Small intestine (tissue), 7 donors: Measurements from ENCODE around the gene PDE1A. TPM values are rescaled to one million over a fixed set of nuclear protein-coding genes. Genes with fewer than 3 reads are reported as not detected.

Experiments
- DNase-seq, 2 donors: peaks; one replicate each; pipeline versions ENCODE4 v3.0.0 to v3.0.0-alpha.2; 2013
- FAIRE-seq: peaks from 2 replicates; lab custom pipeline; 2012; peaks lifted over from hg19 to GRCh38; lab: Jason Lieb, UNC
- H3K27ac ChIP-seq, 3 donors: one replicate each; pipeline ENCODE4 v1.5.1; 2013; ENCODE audit warnings: low read length in 2 of 3, mild to moderate bottlenecking in 2 of 3, control low read depth in 1 of 3, inconsistent platforms in 1 of 3, low read depth in 1 of 3, moderate library complexity in 1 of 3
- H3K27me3 ChIP-seq, 3 donors: one replicate each; pipeline ENCODE4 v1.6.1; 2013; ENCODE audit warnings: low read length in 3 of 3, inconsistent platforms in 1 of 3; ENCODE audit not compliant: control insufficient read depth in 3 of 3, insufficient read depth in 3 of 3
- H3K36me3 ChIP-seq, 3 donors: one replicate each; pipeline ENCODE4 v1.6.1; 2013; ENCODE audit warnings: low read length in 3 of 3, inconsistent platforms in 1 of 3, low read depth in 1 of 3, mild to moderate bottlenecking in 1 of 3, moderate library complexity in 1 of 3; ENCODE audit not compliant: control insufficient read depth in 3 of 3, insufficient read depth in 2 of 3
- H3K4me1 ChIP-seq, 3 donors: one replicate each; pipeline ENCODE4 v1.6.1; 2013; ENCODE audit warnings: low read length in 2 of 3, inconsistent platforms in 1 of 3, low read depth in 1 of 3, mild to moderate bottlenecking in 1 of 3, moderate library complexity in 1 of 3; ENCODE audit not compliant: control insufficient read depth in 3 of 3, insufficient read depth in 2 of 3
- H3K4me3 ChIP-seq, 3 donors: one replicate each; pipeline ENCODE4 v1.5.1; 2013; ENCODE audit warnings: low read length in 3 of 3, control low read depth in 1 of 3, inconsistent platforms in 1 of 3, low read depth in 1 of 3, mild to moderate bottlenecking in 1 of 3, moderate library complexity in 1 of 3
- H3K9me3 ChIP-seq, 2 donors: one replicate each; pipeline ENCODE4 v1.6.1; 2013; ENCODE audit warnings: low read depth in 1 of 2, low read length in 1 of 2; ENCODE audit not compliant: control insufficient read depth in 2 of 2, insufficient read depth in 1 of 2
- WGBS, 3 donors: extraction: QIAGEN DNeasy Blood & Tissue Kit; methylation state at CpG; one replicate each; pipeline ENCODE4 v1.1.7; 2013; 5-methylcytosine and 5-hydroxymethylcytosine counted together
- polyA plus RNA-seq, 4 donors: library from polyadenylated mRNA; stranded (reverse) in 3 of 4; unstranded in 1 of 4; fragments of 200-250 nt in 3 of 4; fragments of 120-200 nt in 1 of 4; gene quantifications; one replicate each; pipeline versions ENCODE4 v1.2.1 to v1.2.3, GENCODE V29; 2013
- donor health status: healthy with polysubstance abuse.
- donor health status: control.
- donor health status: control.
- donor health status: Bipolar disorder and iron deficiency.
- donor health status: healthy.

The PDE1A gene
- polyA plus RNA-seq, 4 donors: 3.5 to 9.7 (median 3.6) TPM; not detected in 1

- Histone ChIP-seq H3K36me3 (no peaks in the 10 kb centered on the region), H3K4me1 (no peaks in the 10 kb centered on the region), H3K9me3 (no peaks in the 10 kb centered on the region), H3K4me3 (no peak overlapping the region), H3K27ac (no peak overlapping the region), H3K27me3 (no peaks in the 10 kb centered on the region)
- FAIRE-seq (no peak), DNase-seq (no peak)
Observed at GRCh38 chr2:182446087-182446486, 19.3 kb upstream of the PDE1A start.

DNA sequence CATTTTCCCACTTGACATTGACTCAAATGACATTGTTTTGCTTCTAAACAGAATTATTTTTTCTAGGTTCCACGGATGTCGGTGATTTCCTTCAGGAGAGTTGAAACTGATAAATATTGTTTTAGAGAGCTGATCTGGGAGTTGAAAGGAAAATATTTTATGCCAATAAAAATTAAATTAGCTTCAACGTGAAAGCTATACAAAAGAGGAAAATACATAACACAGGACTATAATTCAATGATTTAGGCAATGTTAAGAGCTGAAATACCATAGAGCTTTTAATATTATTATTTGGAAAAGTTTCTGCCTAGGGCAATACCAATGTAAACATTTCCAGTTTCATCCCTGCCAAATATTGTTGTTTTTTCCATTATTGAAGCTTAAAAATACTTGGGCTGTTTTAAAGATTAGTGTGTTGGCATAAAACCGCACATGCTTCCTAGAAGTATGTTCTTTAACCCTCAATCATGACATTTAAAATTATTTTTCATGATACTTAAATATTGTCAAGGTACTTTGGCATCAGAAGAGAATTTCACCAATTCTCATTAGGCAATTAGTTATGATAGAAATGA is 18.6 kb upstream of the PDE1A start:
- H3K9me3 ChIP-seq: no peaks in the 10 kb centered on the region
- H3K36me3 ChIP-seq: no peaks in the 10 kb centered on the region
- H3K4me3 ChIP-seq: no peak overlapping the region
- no peaks in the 10 kb centered on the region for H3K27me3 ChIP-seq
- DNase-seq (no peak), FAIRE-seq (no peak)
- H3K27ac ChIP-seq: no peak overlapping the region
- no peaks in the 10 kb centered on the region for H3K4me1 ChIP-seq
- 41 to 53% (median 49%) methylated on average over 4 of the region's 4 CpGs for WGBS, 3 donors

DNA sequence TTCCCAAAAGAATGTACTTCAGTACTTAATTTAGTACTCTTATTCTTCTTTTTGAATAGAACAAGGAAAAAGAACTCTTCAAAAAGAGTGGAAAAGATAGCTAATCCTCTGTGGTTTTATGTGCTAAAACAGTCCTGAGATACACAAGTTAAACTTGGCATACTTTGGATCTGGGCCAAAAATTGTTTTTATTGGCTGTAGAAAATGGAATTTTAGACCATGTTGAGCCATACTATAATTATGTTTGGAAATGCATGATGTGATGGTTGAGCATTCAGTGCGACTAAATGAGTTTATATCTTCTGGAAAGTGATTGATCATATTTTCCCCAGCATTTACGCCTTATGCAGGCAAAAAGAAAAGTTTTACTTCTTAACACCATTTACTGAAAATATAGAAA is 18.0 kb upstream of the PDE1A start:
- H3K36me3 ChIP-seq: no peaks in the 10 kb centered on the region
- WGBS, 3 donors: 47 to 72% (median 65%) methylated on average over 2 of the region's 2 CpGs
- no peaks in the 10 kb centered on the region for H3K27me3 ChIP-seq
- no peaks in the 10 kb centered on the region for H3K9me3 ChIP-seq
- H3K27ac ChIP-seq: no peak overlapping the region
- DNase-seq (no peak), FAIRE-seq (no peak)
- no peak overlapping the region for H3K4me3 ChIP-seq
- no peaks in the 10 kb centered on the region for H3K4me1 ChIP-seq

GRCh38 chr2:182444170-182444569 is 17.3 kb upstream of the PDE1A start:
- no peak for DNase-seq
- no peaks in the 10 kb centered on the region for H3K36me3 ChIP-seq
- H3K27ac ChIP-seq: no peak overlapping the region
- H3K27me3 ChIP-seq: no peaks in the 10 kb centered on the region
- no peak for FAIRE-seq
- no peaks in the 10 kb centered on the region for H3K4me1 ChIP-seq
- no peaks in the 10 kb centered on the region for H3K9me3 ChIP-seq
- no peak overlapping the region for H3K4me3 ChIP-seq

- no peaks in the 10 kb centered on the region for H3K36me3 ChIP-seq
- no peaks in the 10 kb centered on the region for H3K4me1 ChIP-seq
- DNase-seq (no peak), FAIRE-seq (no peak)
- no peak overlapping the region for H3K4me3 ChIP-seq
- no peaks in the 10 kb centered on the region for H3K27me3 ChIP-seq
- 83 to 94% (median 88%) methylated on average over 1 of the region's 1 CpG for WGBS, 3 donors
- no peak overlapping the region for H3K27ac ChIP-seq
- H3K9me3 ChIP-seq: no peaks in the 10 kb centered on the region
Observed at GRCh38 chr2:182436252-182436651, 9.4 kb upstream of the PDE1A start.

GRCh38 chr2:182435754-182436153 is 8.9 kb upstream of the PDE1A start:
- no peak for DNase-seq
- H3K27me3 ChIP-seq: no peaks in the 10 kb centered on the region
- H3K4me3 ChIP-seq: no peak overlapping the region
- WGBS, 3 donors: 83 to 89% (median 84%) methylated on average over 1 of the region's 1 CpG
- H3K4me1 ChIP-seq: no peaks in the 10 kb centered on the region
- H3K27ac ChIP-seq: no peak overlapping the region
- no peaks in the 10 kb centered on the region for H3K36me3 ChIP-seq
- H3K9me3 ChIP-seq: no peaks in the 10 kb centered on the region
- no peak for FAIRE-seq

- H3K9me3 ChIP-seq: no peaks in the 10 kb centered on the region
- 94 to 97% (median 96%) methylated on average over 1 of the region's 1 CpG for WGBS, 3 donors
- no peaks in the 10 kb centered on the region for H3K36me3 ChIP-seq
- no peak for DNase-seq
- no peak overlapping the region for H3K27ac ChIP-seq
- no peak overlapping the region for H3K4me3 ChIP-seq
- H3K27me3 ChIP-seq: no peaks in the 10 kb centered on the region
- no peaks in the 10 kb centered on the region for H3K4me1 ChIP-seq
- FAIRE-seq: no peak
Observed at GRCh38 chr2:182432051-182432450, 5.2 kb upstream of the PDE1A start.

DNA sequence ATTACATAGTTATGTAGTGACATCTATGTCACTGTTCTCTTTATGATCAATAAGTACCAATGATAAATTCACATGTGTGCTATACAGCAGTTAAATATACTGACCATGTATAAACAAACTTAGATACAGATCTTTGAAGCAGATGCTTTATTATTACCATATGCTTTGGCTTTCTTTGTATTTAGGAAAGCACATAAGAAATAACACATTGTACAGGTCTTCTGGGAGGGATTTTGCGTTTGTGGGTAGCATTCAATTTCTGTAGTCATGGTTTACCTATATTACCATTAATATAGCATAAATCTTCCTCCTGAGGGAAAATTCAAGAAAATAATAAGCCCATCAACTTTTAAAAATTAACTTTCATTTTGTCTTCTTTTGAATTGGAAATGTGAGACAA is 1.6 kb upstream of the PDE1A start:
- no peaks in the 10 kb centered on the region for H3K4me1 ChIP-seq
- no peak for DNase-seq
- FAIRE-seq: no peak
- H3K9me3 ChIP-seq: no peaks in the 10 kb centered on the region
- no peaks in the 10 kb centered on the region for H3K27me3 ChIP-seq
- WGBS, 3 donors: 74 to 92% (median 92%) methylated on average over 1 of the region's 1 CpG
- no peak overlapping the region for H3K4me3 ChIP-seq
- H3K27ac ChIP-seq: no peak overlapping the region
- H3K36me3 ChIP-seq: no peaks in the 10 kb centered on the region
